K562 (cell line): ENCODE results near the gene PLAC8L1. TPM values are rescaled to one million over a fixed set of nuclear protein-coding genes. Genes with fewer than 3 reads are reported as not detected.

Experiments used
- ARID3B ChIP-seq: fragments of 250-450 bp; sonication (Bioruptor Pico); IDR thresholded peaks from 2 replicates; pipeline ENCODE4 v1.4.0; 2020; ENCODE audit warnings: borderline replicate concordance
- ARNT ChIP-seq, 2 experiments: fragments of 450-650 bp; IDR thresholded peaks; 2 replicates each; pipeline ENCODE4 v1.6.1; 2016; ENCODE audit warnings: mild to moderate bottlenecking in 1 of 2
- CEBPB ChIP-seq: fragments of 450-650 bp; IDR thresholded peaks from 2 replicates; pipeline ENCODE4 v1.6.1; 2016; ENCODE audit warnings: missing genetic modification characterization, missing compliant biosample characterization
- CTCF ChIP-seq, 3 experiments: IDR thresholded peaks in 2 of 3; conservative IDR thresholded peaks in 1 of 3; 2 replicates each; pipeline ENCODE4 v1.5.1; 2011 to 2012; ENCODE audit warnings: low read length in 3 of 3, mild to moderate bottlenecking in 3 of 3, control low read depth in 2 of 3, improper control_type of control experiment in 1 of 3, inconsistent platforms in 1 of 3, low read depth in 1 of 3, mixed read lengths in 1 of 3, moderate library complexity in 1 of 3; ENCODE audit not compliant: insufficient read depth in 2 of 3
- KDM2B ChIP-seq: fragments of 250-450 bp; sonication (Bioruptor Pico); IDR thresholded peaks from 2 replicates; pipeline ENCODE4 v1.8.0; 2021; ENCODE audit warnings: mild to moderate bottlenecking, moderate library complexity
- MITF ChIP-seq: IDR thresholded peaks from 2 replicates; pipeline ENCODE4 v1.6.1; 2014; ENCODE audit warnings: antibody characterized with exemption
- NFYB ChIP-seq: IDR thresholded peaks from 2 replicates; pipeline ENCODE4 v1.6.1; 2011; ENCODE audit warnings: mild to moderate bottlenecking, moderate library complexity; ENCODE audit not compliant: insufficient read length; ENCODE audit errors: extremely low read depth
- NR2C1 ChIP-seq, 2 experiments: fragments of 450-650 bp; IDR thresholded peaks; 2 replicates each; pipeline ENCODE4 v1.6.1; 2017; ENCODE audit warnings: mild to moderate bottlenecking in 2 of 2, antibody characterized with exemption in 1 of 2, inconsistent platforms in 1 of 2, missing compliant biosample characterization in 1 of 2, missing genetic modification characterization in 1 of 2
- RAD21 ChIP-seq, 2 experiments: fragments of 250-450 bp in 1 of 2; fragments of 450-650 bp in 1 of 2; sonication (Bioruptor Pico) in 1 of 2; formaldehyde crosslinking in 1 of 2; IDR thresholded peaks in 1 of 2; conservative IDR thresholded peaks in 1 of 2; 2 replicates each; pipeline versions ENCODE4 v1.4.0 to v1.8.0; 2020 to 2022; ENCODE audit warnings: mild to moderate bottlenecking in 2 of 2, moderate library complexity in 1 of 2
- RBM15 ChIP-seq: fragments of 200-400 bp; formaldehyde crosslinking; IDR thresholded peaks from 2 replicates; pipeline ENCODE4 v1.6.1; 2018; ENCODE audit warnings: mild to moderate bottlenecking, low read length, moderate library complexity; ENCODE audit not compliant: insufficient read depth
- SMC3 ChIP-seq: conservative IDR thresholded peaks from 2 replicates; pipeline ENCODE4 v1.6.1; 2011; ENCODE audit warnings: low read depth, low read length, improper control_type of control experiment; ENCODE audit not compliant: insufficient read depth
- STAG1 ChIP-seq: sonication (generic); formaldehyde crosslinking; IDR thresholded peaks from 2 replicates; pipeline ENCODE4 v1.5.0; 2020; ENCODE audit warnings: missing genetic modification reagents, borderline replicate concordance
- ZBTB7A ChIP-seq: IDR thresholded peaks from 2 replicates; pipeline ENCODE4 v1.6.1; 2011; ENCODE audit warnings: low read depth, mild to moderate bottlenecking, low read length, moderate library complexity, borderline replicate concordance; ENCODE audit not compliant: control insufficient read depth
- ZFP1 ChIP-seq: fragments of 450-650 bp; formaldehyde crosslinking; IDR thresholded peaks from 2 replicates; pipeline ENCODE4 v1.4.0; 2020; ENCODE audit warnings: mild to moderate bottlenecking, mixed read lengths
- ZNF512 ChIP-seq: IDR thresholded peaks from 2 replicates; pipeline ENCODE4 v1.6.1; 2016; ENCODE audit warnings: missing genetic modification characterization, missing compliant biosample characterization
- ZNF551 ChIP-seq: fragments of 250-450 bp; sonication (Bioruptor Pico); IDR thresholded peaks from 2 replicates; pipeline ENCODE4 v1.5.0; 2021; ENCODE audit warnings: mild to moderate bottlenecking, moderate library complexity
- polyA plus RNA-seq, 8 experiments: library from polyadenylated mRNA; depleted of rRNA in 4 of 8; stranded (reverse) in 5 of 8; unstranded in 3 of 8; fragments of >200 nt; fragmentation: Nextera tagmentation in 2 of 8; fragmentation: Illumina TruSeq in 1 of 8; extraction: Ambion mirVana in 2 of 8; extraction: Trizol in 1 of 8; gene quantifications; 2 replicates each; pipeline versions ENCODE4 v1.2.1 to v1.2.3, GENCODE V29; 2011 to 2014; ENCODE audit warnings: inconsistent platforms in 1 of 8, missing spikeins in 1 of 8
- total RNA-seq, 7 experiments: library from RNA; depleted of rRNA in 6 of 7; stranded (reverse); fragments of >200 nt in 6 of 7; fragmentation: Illumina TruSeq in 2 of 7; extraction: Trizol in 2 of 7; gene quantifications; 2 replicates each; pipeline versions ENCODE4 v1.2.1 to v1.2.3, GENCODE V29; 2011 to 2021; ENCODE audit warnings: low replicate concordance in 1 of 7
- TF ChIP-seq, protein P1 (sequence below): sonication (generic); formaldehyde crosslinking; IDR thresholded peaks from 2 replicates; pipeline ENCODE4 v1.5.0; 2020; ENCODE audit warnings: missing genetic modification reagents

The PLAC8L1 gene
- total and polyA plus RNA-seq, 9 of the 15 experiments (the other 6 are each of a cell fraction or from before 2014, with no cell fraction given) = 0.10 to 0.43 (median 0.26) TPM; not detected in 3

- no peak for TF ChIP-seq NFYB
- no peak for TF ChIP-seq ZFP1 (CRISPR knock-in tag)
- peak; percentile 80; the same call in 1 of the 2 replicates for TF ChIP-seq STAG1 (CRISPR knock-in tag)
- TF ChIP-seq CEBPB (tag) = peak; percentile 61
- TF ChIP-seq SMC3 = peak; percentile 80; the same call in 1 of the 2 replicates
- TF ChIP-seq ZNF551 (CRISPR knock-in tag) = no peak
- TF ChIP-seq ARNT (IDR thresholded peaks at IDR 0.05) = no peak
- TF ChIP-seq, protein P1, sequence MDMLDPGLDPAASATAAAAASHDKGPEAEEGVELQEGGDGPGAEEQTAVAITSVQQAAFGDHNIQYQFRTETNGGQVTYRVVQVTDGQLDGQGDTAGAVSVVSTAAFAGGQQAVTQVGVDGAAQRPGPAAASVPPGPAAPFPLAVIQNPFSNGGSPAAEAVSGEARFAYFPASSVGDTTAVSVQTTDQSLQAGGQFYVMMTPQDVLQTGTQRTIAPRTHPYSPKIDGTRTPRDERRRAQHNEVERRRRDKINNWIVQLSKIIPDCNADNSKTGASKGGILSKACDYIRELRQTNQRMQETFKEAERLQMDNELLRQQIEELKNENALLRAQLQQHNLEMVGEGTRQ (CRISPR knock-in tag) = no peak
- 0 out of 2 replicates have a peak, but pooled peaks have one; percentile 31 for TF ChIP-seq MITF
- TF ChIP-seq KDM2B (CRISPR knock-in tag) = no peak
- no peak for TF ChIP-seq ARID3B (CRISPR knock-in tag)
- TF ChIP-seq ZBTB7A = no peak
- TF ChIP-seq ZNF512 = no peak
- peak; percentile 77 to 90 (median 81) for TF ChIP-seq CTCF (IDR thresholded peaks at IDR 0.05 in 2 of 3, conservative IDR thresholded peaks at IDR 0.05 in 1 of 3; ENCODE audit: insufficient read depth in 2 of 3, low read depth in 1 of 3, low read length in 3 of 3)
- TF ChIP-seq RBM15 = no peak
- peak; percentile 88 to 95 for TF ChIP-seq RAD21 (CRISPR knock-in tag; conservative IDR thresholded peaks at IDR 0.05 in 1 of 2, IDR thresholded peaks at IDR 0.05 in 1 of 2)
- no peak for TF ChIP-seq NR2C1 (IDR thresholded peaks at IDR 0.05)
- no peak for TF ChIP-seq NR2C1 (tag; IDR thresholded peaks at IDR 0.05)
Observed at GRCh38 chr5:146048994-146049703, 56.2 kb downstream of the PLAC8L1 start (continued).
